H1 (cell line): Measurements from ENCODE around the gene TRDMT1. TPM values are rescaled to one million over a fixed set of nuclear protein-coding genes. Genes with fewer than 3 reads are reported as not detected.

Source experiments
- CTCF ChIA-PET: fragments of 300-600 bp; sonication (Branson Sonifier 250); formaldehyde crosslinking; loops from one replicate; lab custom pipeline; 2021; ENCODE audit not compliant: partially characterized antibody; lab: Charles Lee
- POLR2A ChIA-PET: fragments of 300-600 bp; sonication (Branson Sonifier 250); formaldehyde crosslinking; loops from one replicate; lab custom pipeline; 2021; ENCODE audit warnings: inconsistent platforms; ENCODE audit not compliant: partially characterized antibody; lab: Charles Lee
- DNase-seq, 2 experiments: peaks; one replicate each; pipeline versions ENCODE4 v3.0.0 to v3.0.0-alpha.2; 2010 to 2022; ENCODE audit warnings: low spot score in 2 of 2, low read depth in 1 of 2, mixed read lengths in 1 of 2
- FAIRE-seq: peaks from 2 replicates; lab custom pipeline; 2011; peaks lifted over from hg19 to GRCh38; lab: Jason Lieb, UNC
- H2AFZ ChIP-seq: 2 replicates; pipeline ENCODE4 v1.8.1; 2012; ENCODE audit warnings: low read length, inconsistent platforms
- H2AK5ac ChIP-seq: 2 replicates; pipeline ENCODE4 v1.6.1; 2013; ENCODE audit warnings: low read depth, low read length
- H2BK120ac ChIP-seq: replicated peaks from 2 replicates; pipeline ENCODE3; 2013; ENCODE audit warnings: low read depth, low read length, inconsistent platforms
- H2BK12ac ChIP-seq: 2 replicates; pipeline ENCODE4 v1.6.1; 2013; ENCODE audit warnings: low read depth, low read length
- H2BK15ac ChIP-seq: 2 replicates; pipeline ENCODE4 v1.6.1; 2013; ENCODE audit warnings: low read length
- H2BK20ac ChIP-seq: 2 replicates; pipeline ENCODE4 v1.6.1; 2013; ENCODE audit warnings: low read length
- H2BK5ac ChIP-seq: 2 replicates; pipeline ENCODE4 v1.6.1; 2013; ENCODE audit warnings: low read depth, low read length
- H3K14ac ChIP-seq: 2 replicates; pipeline ENCODE4 v1.6.1; 2013; ENCODE audit warnings: inconsistent platforms; ENCODE audit not compliant: insufficient read length
- H3K18ac ChIP-seq: 2 replicates; pipeline ENCODE4 v1.6.1; 2013; ENCODE audit warnings: low read length; ENCODE audit errors: extremely low read depth
- H3K23ac ChIP-seq: 2 replicates; pipeline ENCODE4 v1.6.1; 2013; ENCODE audit warnings: inconsistent platforms; ENCODE audit not compliant: insufficient read length
- H3K23me2 ChIP-seq: 2 replicates; pipeline ENCODE4 v1.6.1; 2013; ENCODE audit warnings: low read depth, low read length
- H3K27ac ChIP-seq: 2 replicates; pipeline ENCODE4 v1.6.1; 2011; ENCODE audit warnings: low read depth, low read length, inconsistent platforms
- H3K27me3 ChIP-seq, 4 experiments: replicated peaks in 1 of 4; 1 replicate in 1 of 4; 2 replicates in 3 of 4; pipeline versions ENCODE4 v1.6.1 to v1.8.1; 2011 to 2013; ENCODE audit warnings: low read length in 3 of 4, mild to moderate bottlenecking in 3 of 4, inconsistent platforms in 2 of 4, mixed read lengths in 2 of 4, moderate library complexity in 1 of 4; ENCODE audit not compliant: control insufficient read depth in 3 of 4, insufficient read depth in 3 of 4; ENCODE audit errors: extremely low read depth in 1 of 4
- H3K36me3 ChIP-seq, 4 experiments: 2 replicates each; pipeline versions ENCODE4 v1.6.1 to v1.8.1; 2011 to 2013; ENCODE audit warnings: mild to moderate bottlenecking in 4 of 4, low read length in 3 of 4, moderate library complexity in 2 of 4, control low read depth in 1 of 4, inconsistent platforms in 1 of 4; ENCODE audit not compliant: insufficient read depth in 4 of 4, control insufficient read depth in 2 of 4
- H3K4ac ChIP-seq: replicated peaks from 2 replicates; pipeline ENCODE3; 2013; ENCODE audit warnings: low read length, low read depth, mixed read lengths, inconsistent platforms; ENCODE audit not compliant: insufficient read length
- H3K4me1 ChIP-seq, 4 experiments: replicated peaks in 1 of 4; 1 replicate in 1 of 4; 2 replicates in 3 of 4; pipeline versions ENCODE4 v1.6.1 to v1.8.1; 2011 to 2013; ENCODE audit warnings: low read length in 3 of 4, inconsistent platforms in 2 of 4, mixed read lengths in 1 of 4; ENCODE audit not compliant: insufficient read depth in 4 of 4, control insufficient read depth in 3 of 4
- H3K4me2 ChIP-seq, 2 experiments: 2 replicates each; pipeline versions ENCODE4 v1.6.1 to v1.8.1; 2011 to 2013; ENCODE audit warnings: low read depth in 2 of 2, low read length in 2 of 2, control low read depth in 1 of 2, inconsistent platforms in 1 of 2, mild to moderate bottlenecking in 1 of 2; ENCODE audit not compliant: insufficient read depth in 1 of 2
- H3K4me3 ChIP-seq, 4 experiments: fragments of 200-600, 300-600 bp in 1 of 4; sonication (generic), shearing (Covaris generic), sonication (Bioruptor Twin) in 1 of 4; 2 replicates each; pipeline versions ENCODE4 v1.5.1 to v1.8.1; 2011 to 2016; ENCODE audit warnings: low read length in 4 of 4, low read depth in 3 of 4, control low read depth in 2 of 4, inconsistent platforms in 2 of 4, mild to moderate bottlenecking in 2 of 4, mixed read lengths in 1 of 4, moderate library complexity in 1 of 4; ENCODE audit not compliant: insufficient read depth in 2 of 4; ENCODE audit errors: extremely low read depth in 1 of 4
- H3K56ac ChIP-seq: replicated peaks from 2 replicates; pipeline ENCODE3; 2013; ENCODE audit warnings: low read depth, mild to moderate bottlenecking, mixed read lengths, low read length, inconsistent platforms; ENCODE audit not compliant: insufficient read length
- H3K79me1 ChIP-seq: 2 replicates; pipeline ENCODE4 v1.6.1; 2013; ENCODE audit warnings: low read depth, low read length, control low read depth
- H3K79me2 ChIP-seq, 2 experiments: 2 replicates each; pipeline versions ENCODE4 v1.6.1 to v1.8.1; 2012 to 2013; ENCODE audit warnings: low read length in 2 of 2, mild to moderate bottlenecking in 2 of 2, inconsistent platforms in 1 of 2; ENCODE audit not compliant: insufficient read depth in 2 of 2, control insufficient read depth in 1 of 2
- H3K9ac ChIP-seq, 4 experiments: replicated peaks in 1 of 4; 1 replicate in 1 of 4; 2 replicates in 3 of 4; pipeline versions ENCODE4 v1.6.1 to v1.8.1; 2011 to 2013; ENCODE audit warnings: low read depth in 3 of 4, low read length in 3 of 4, control low read depth in 2 of 4, mild to moderate bottlenecking in 2 of 4, moderate library complexity in 2 of 4, inconsistent platforms in 1 of 4; ENCODE audit errors: extremely low read depth in 1 of 4
- H3K9me3 ChIP-seq, 2 experiments: 2 replicates each; pipeline versions ENCODE4 v1.6.1 to v1.8.1; 2012 to 2013; ENCODE audit warnings: mild to moderate bottlenecking in 2 of 2, moderate library complexity in 2 of 2, control low read depth in 1 of 2, inconsistent platforms in 1 of 2, low read depth in 1 of 2, low read length in 1 of 2, mixed read lengths in 1 of 2; ENCODE audit not compliant: insufficient read depth in 2 of 2
- H4K20me1 ChIP-seq, 2 experiments: replicated peaks in 1 of 2; 2 replicates each; pipeline versions ENCODE3 to v1.8.1; 2011 to 2013; ENCODE audit warnings: inconsistent platforms in 2 of 2, low read length in 2 of 2, mild to moderate bottlenecking in 1 of 2; ENCODE audit not compliant: insufficient read depth in 2 of 2, control insufficient read depth in 1 of 2
- H4K5ac ChIP-seq: 2 replicates; pipeline ENCODE4 v1.6.1; 2013; ENCODE audit warnings: low read length, low read depth, mixed read lengths, inconsistent platforms; ENCODE audit not compliant: insufficient read length
- H4K8ac ChIP-seq: 2 replicates; pipeline ENCODE4 v1.8.0; 2013; ENCODE audit warnings: mild to moderate bottlenecking, moderate library complexity, low read length, inconsistent platforms; ENCODE audit not compliant: insufficient read depth; ENCODE audit errors: extremely low read depth
- H4K91ac ChIP-seq: replicated peaks from 2 replicates; pipeline ENCODE3; 2013; ENCODE audit warnings: low read length, mixed read lengths, inconsistent platforms; ENCODE audit not compliant: insufficient read length
- KDM5A ChIP-seq: fragments of 200-600 bp; IDR thresholded peaks from 2 replicates; pipeline ENCODE4 v1.7.1; 2012; ENCODE audit warnings: mild to moderate bottlenecking, low read length, inconsistent platforms, mixed read lengths
- WGBS, 2 experiments: shearing (Covaris generic) in 1 of 2; methylation state at CpG; one replicate each; pipeline versions ENCODE4 v1.1.6 to v1.1.7; 2013 to 2015; ENCODE audit warnings: low lambda C conversion rate in 2 of 2, mixed read lengths in 2 of 2, inconsistent platforms in 1 of 2, low coverage in 1 of 2, missing lambda C conversion rate in 1 of 2; ENCODE audit not compliant: insufficient replicate concordance in 2 of 2, insufficient coverage in 1 of 2, insufficient read length in 1 of 2; ENCODE audit errors: extremely low coverage in 1 of 2, missing lambda C conversion rate in 1 of 2; 5-methylcytosine and 5-hydroxymethylcytosine counted together
- polyA plus RNA-seq, 7 experiments: library from polyadenylated mRNA; depleted of rRNA in 3 of 7; stranded (reverse) in 5 of 7; unstranded in 2 of 7; fragments of >200 nt in 5 of 7; fragments of 200-250 nt in 2 of 7; gene quantifications; 1 replicate in 5 of 7; 2 replicates in 1 of 7; 4 replicates in 1 of 7; pipeline versions ENCODE4 v1.2.1 to v1.2.3, GENCODE V29; 2011 to 2013; ENCODE audit warnings: missing spikeins in 2 of 7, mixed read lengths in 2 of 7
- total RNA-seq: library from RNA; stranded (reverse); fragmentation: NEBNext Ultra II Directional; extraction: Animal tissue kit (Norgen Biotek cat#: 25700); gene quantifications from 2 replicates; pipeline ENCODE4 v1.2.1, GENCODE V29; 2021

Gene TRDMT1
- total and polyA plus RNA-seq, 2 of the 8 experiments (the other 6 are each of a cell fraction or from before 2014, with no cell fraction given) = 7.4 to 21.4 TPM

DNA sequence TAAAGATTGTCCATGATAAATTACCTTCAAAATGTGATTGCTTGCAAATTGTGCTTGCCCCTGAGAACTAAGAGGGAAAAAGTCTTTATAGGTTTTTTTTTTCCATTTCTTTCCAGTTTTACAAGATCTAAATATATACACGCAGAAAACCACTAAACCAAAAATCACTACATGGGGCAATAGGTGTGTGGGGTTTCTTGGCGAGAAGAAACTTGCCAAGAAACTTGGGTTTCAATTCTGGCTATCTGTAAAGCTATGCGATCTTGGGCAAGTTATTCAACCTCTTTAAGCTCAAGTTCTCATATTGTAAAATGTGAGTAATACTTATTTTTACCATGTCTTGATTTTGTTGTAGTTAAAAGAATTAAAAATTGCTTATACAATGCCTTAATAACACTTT, 88.9 kb downstream of the TRDMT1 start:
- H4K8ac ChIP-seq = no peak overlapping the region
- H3K9me3 ChIP-seq = no peaks in the 10 kb centered on the region
- H3K56ac ChIP-seq = no peak overlapping the region
- no peaks in the 10 kb centered on the region for H3K36me3 ChIP-seq
- no peaks in the 10 kb centered on the region for H3K79me1 ChIP-seq
- no peak overlapping the region for H3K18ac ChIP-seq
- no peaks in the 10 kb centered on the region for H3K27me3 ChIP-seq
- no peak overlapping the region for H3K4me2 ChIP-seq
- no peak overlapping the region for H2BK5ac ChIP-seq
- no peaks in the 10 kb centered on the region for H3K79me2 ChIP-seq
- no peaks in the 10 kb centered on the region for H3K23me2 ChIP-seq
- FAIRE-seq (no peak), DNase-seq (no peak)
- no peak overlapping the region for H3K4me3 ChIP-seq
- no peak overlapping the region for H2BK12ac ChIP-seq
- H2AK5ac ChIP-seq = no peak overlapping the region
- no peak overlapping the region for H3K14ac ChIP-seq
- CTCF ChIA-PET = interaction anchor here (0.8 to 1.0 kb wide), 2 partner anchors 10 to 131 kb away, joined by 3 read pairs; no protein-coding TSS in a partner anchor
- H2BK15ac ChIP-seq = no peak overlapping the region
- no peak overlapping the region for H4K91ac ChIP-seq
- H3K27ac ChIP-seq = no peak overlapping the region
- H2BK20ac ChIP-seq = no peak overlapping the region
- H2BK120ac ChIP-seq = no peak overlapping the region
- no peaks in the 10 kb centered on the region for H3K4me1 ChIP-seq
- H3K9ac ChIP-seq = no peak overlapping the region
- POLR2A ChIA-PET = no interaction called here
- H3K4ac ChIP-seq = no peak overlapping the region
- H4K20me1 ChIP-seq = no peaks in the 10 kb centered on the region
- WGBS, 2 experiments = 65% methylated on average over 3 of the region's 3 CpGs; no CpG with 5 or more reads in 1 of the 2 experiments
- no peak overlapping the region for H3K23ac ChIP-seq
- no peak overlapping the region for H2AFZ ChIP-seq
- no peak for TF ChIP-seq KDM5A
- no peak overlapping the region for H4K5ac ChIP-seq
